ENCODE results near the gene MLLT11. TPM values are rescaled to one million over a fixed set of nuclear protein-coding genes. Genes with fewer than 3 reads are reported as not detected.

Gene MLLT11
- polyA plus RNA-seq, 3 donors, result 0.38 to 0.93 (median 0.40) TPM

DNA sequence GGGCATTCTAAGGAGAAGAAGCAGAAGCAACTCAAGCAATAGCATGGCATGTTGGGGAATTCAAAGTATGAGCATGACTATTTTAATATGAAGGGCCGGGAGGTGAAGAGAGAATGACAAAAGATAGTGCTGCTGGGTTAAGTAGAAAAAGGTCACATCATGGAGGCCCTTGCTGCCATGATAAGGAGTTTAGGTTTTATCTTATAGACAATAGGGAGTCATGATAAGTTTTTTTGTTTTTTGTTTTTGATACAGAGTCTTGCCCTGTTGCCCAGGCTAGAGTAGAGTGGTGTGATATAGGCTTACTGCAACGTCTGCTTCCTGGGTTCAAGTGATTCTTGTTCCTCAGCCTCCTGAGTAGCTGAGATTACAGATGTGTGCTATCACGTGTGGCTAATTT is 20.7 kb upstream of the MLLT11 start:
- Histone ChIP-seq H3K9me3 (replicated peaks in 1 of 2; ENCODE audit: control insufficient read depth in 1 of 2, insufficient read depth in 1 of 2, low read length in 2 of 2) (no peaks in the 10 kb centered on the region), H3K4me3 (replicated peaks in 1 of 3; ENCODE audit: low read depth in 2 of 3, low read length in 3 of 3) (no peak overlapping the region), H3K4me2 (replicated peaks; ENCODE audit: extremely low read depth, low read length, poor library complexity, severe bottlenecking) (no peak overlapping the region), H3K4me1 (ENCODE audit: control insufficient read depth in 1 of 2, insufficient read depth in 2 of 2, low read length in 2 of 2) (no peaks in the 10 kb centered on the region), H2AFZ (ENCODE audit: insufficient read depth, low read depth, low read length, poor library complexity, severe bottlenecking) (no peak overlapping the region), H3K9ac (ENCODE audit: insufficient read depth, low read length, poor library complexity, severe bottlenecking) (no peak overlapping the region), H4K20me1 (ENCODE audit: insufficient read depth, low read length) (no peaks in the 10 kb centered on the region), H3K36me3 (replicated peaks in 1 of 2; ENCODE audit: control insufficient read depth in 1 of 2, insufficient read depth in 2 of 2, low read length in 2 of 2) (peaks cover 4 to 9% of the 10 kb centered on the region in 2 donors), H3K27me3 (ENCODE audit: control insufficient read depth in 2 of 2, insufficient read depth in 2 of 2, low read length in 2 of 2) (no peaks in the 10 kb centered on the region), H3K79me2 (ENCODE audit: insufficient read depth, low read length) (no peaks in the 10 kb centered on the region), H3K27ac (ENCODE audit: low read depth in 1 of 2, low read length in 2 of 2) (no peak overlapping the region)
- Mint-ChIP-seq H3K27me3 (ENCODE audit: low read depth in 3 of 3) (peaks cover 0 to 1% (median 0%) of the 10 kb centered on the region in 3 donors), H3K9me3 (peaks cover 0 to 2% (median 0%) of the 10 kb centered on the region in 7 donors), H3K36me3 (peaks cover 18 to 20% of the 10 kb centered on the region in 2 donors), H3K4me1 (no peaks in the 10 kb centered on the region), H3K27ac (no peak overlapping the region), H3K4me3 (no peak overlapping the region)
- DNase-seq, result no peak
- intact Hi-C loops (cut with micrococcal nuclease), result no loop called here
- no peak for TF ChIP-seq CTCF (IDR thresholded peaks at IDR 0.05)
- WGBS (ENCODE audit: insufficient coverage), result 100% methylated on average over 1 of the region's 3 CpGs

DNA sequence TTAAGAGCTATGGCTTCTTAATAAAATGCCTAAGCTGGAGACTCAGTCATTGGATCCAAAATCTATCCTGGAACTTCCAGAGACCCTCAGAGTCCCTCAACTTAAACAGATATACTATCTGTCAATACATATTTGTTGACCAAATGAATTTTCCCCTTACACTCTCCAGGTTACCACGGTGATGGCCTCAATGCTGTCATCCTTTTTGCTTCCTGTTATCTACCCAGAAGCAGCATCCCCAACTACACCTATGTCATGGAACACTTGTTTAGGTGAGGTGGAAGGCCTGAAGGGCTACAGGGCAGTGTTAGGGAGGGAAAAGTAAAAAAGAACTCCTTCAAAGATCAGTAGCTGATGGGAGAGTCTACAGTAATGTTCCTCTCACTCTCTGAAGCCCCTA is 17.0 kb upstream of the MLLT11 start:
- no CpG with 5 or more reads among the region's 1 CpG for WGBS (ENCODE audit: insufficient coverage)
- Mint-ChIP-seq H3K9me3 (peaks cover 0 to 3% (median 0%) of the 10 kb centered on the region in 7 donors), H3K4me3 (no peak overlapping the region), H3K4me1 (peaks cover 23% of the 10 kb centered on the region), H3K27me3 (ENCODE audit: low read depth in 3 of 3) (peaks cover 3 to 21% (median 17%) of the 10 kb centered on the region in 3 donors), H3K27ac (no peak overlapping the region), H3K36me3 (peaks cover 9 to 13% of the 10 kb centered on the region in 2 donors)
- no peak for TF ChIP-seq CTCF (IDR thresholded peaks at IDR 0.05)
- Histone ChIP-seq H4K20me1 (ENCODE audit: insufficient read depth, low read length) (no peaks in the 10 kb centered on the region), H3K79me2 (ENCODE audit: insufficient read depth, low read length) (no peaks in the 10 kb centered on the region), H3K9me3 (replicated peaks in 1 of 2; ENCODE audit: control insufficient read depth in 1 of 2, insufficient read depth in 1 of 2, low read length in 2 of 2) (no peaks in the 10 kb centered on the region), H3K4me2 (replicated peaks; ENCODE audit: extremely low read depth, low read length, poor library complexity, severe bottlenecking) (no peak overlapping the region), H2AFZ (ENCODE audit: insufficient read depth, low read depth, low read length, poor library complexity, severe bottlenecking) (no peak overlapping the region), H3K4me3 (replicated peaks in 1 of 3; ENCODE audit: low read depth in 2 of 3, low read length in 3 of 3) (no peak overlapping the region), H3K27ac (ENCODE audit: low read depth in 1 of 2, low read length in 2 of 2) (no peak overlapping the region), H3K27me3 (ENCODE audit: control insufficient read depth in 2 of 2, insufficient read depth in 2 of 2, low read length in 2 of 2) (peaks cover 3 to 15% of the 10 kb centered on the region in 2 donors), H3K4me1 (ENCODE audit: control insufficient read depth in 1 of 2, insufficient read depth in 2 of 2, low read length in 2 of 2) (peaks cover 20 to 24% of the 10 kb centered on the region in 2 donors), H3K36me3 (replicated peaks in 1 of 2; ENCODE audit: control insufficient read depth in 1 of 2, insufficient read depth in 2 of 2, low read length in 2 of 2) (no peaks in the 10 kb centered on the region), H3K9ac (ENCODE audit: insufficient read depth, low read length, poor library complexity, severe bottlenecking) (no peak overlapping the region)
- intact Hi-C loops (cut with micrococcal nuclease), result no loop called here
- no peak for DNase-seq

Measured in CD14-positive monocyte (primary cell).